Amniotic stem cell (primary cell): ENCODE data around the gene CYP2S1.
"Not testable (repeated sequence)": the region's sequence is repeated elsewhere in the genome, so short reads cannot be mapped to it uniquely, and the experiment has no call there.

ENCODE experiments used
- DNase-seq: peaks from one replicate; lab custom pipeline; 2025; lab: John Stamatoyannopoulos, UW

The CYP2S1 gene

DNA sequence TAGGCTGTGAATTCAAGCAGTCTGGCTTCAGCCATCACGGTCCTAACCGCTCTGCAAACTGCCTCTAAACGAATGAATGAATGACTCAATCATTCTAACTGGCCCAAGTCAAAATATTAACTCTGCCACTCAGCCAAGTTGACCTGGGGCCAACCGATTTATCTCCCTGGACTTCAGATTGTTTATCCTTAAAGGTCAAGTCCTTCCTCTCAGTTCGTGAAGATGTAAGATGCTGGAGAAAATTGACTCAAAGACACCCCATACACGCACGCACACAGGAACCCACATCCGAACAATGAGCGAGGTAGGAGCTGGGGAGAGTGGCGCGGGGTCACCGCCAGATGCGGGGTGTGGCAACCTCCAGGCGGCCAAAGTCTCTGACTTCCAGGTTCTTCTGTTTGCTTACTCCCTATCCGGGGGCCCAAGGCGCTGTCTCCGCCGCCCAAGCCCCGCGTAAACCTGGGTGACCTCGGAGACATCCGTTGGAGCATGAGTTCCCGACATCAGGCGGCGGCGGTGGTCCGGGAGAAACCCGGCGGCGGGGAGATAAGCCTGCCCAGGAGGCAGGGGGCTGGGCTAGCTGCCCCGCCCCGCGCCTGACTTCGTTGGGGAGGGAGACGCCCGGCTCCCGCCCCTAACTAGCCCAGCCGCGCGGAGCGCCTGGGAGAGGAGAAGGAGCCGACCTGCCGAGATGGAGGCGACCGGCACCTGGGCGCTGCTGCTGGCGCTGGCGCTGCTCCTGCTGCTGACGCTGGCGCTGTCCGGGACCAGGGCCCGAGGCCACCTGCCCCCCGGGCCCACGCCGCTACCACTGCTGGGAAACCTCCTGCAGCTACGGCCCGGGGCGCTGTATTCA lies at the start of gene CYP2S1:
TSS of gene CYP2S1 (plus strand) at position 646 of the 856 bp plus-strand sequence. CDS start at position 692, 46 bp downstream.
- DNase-seq, result no peak

DNA sequence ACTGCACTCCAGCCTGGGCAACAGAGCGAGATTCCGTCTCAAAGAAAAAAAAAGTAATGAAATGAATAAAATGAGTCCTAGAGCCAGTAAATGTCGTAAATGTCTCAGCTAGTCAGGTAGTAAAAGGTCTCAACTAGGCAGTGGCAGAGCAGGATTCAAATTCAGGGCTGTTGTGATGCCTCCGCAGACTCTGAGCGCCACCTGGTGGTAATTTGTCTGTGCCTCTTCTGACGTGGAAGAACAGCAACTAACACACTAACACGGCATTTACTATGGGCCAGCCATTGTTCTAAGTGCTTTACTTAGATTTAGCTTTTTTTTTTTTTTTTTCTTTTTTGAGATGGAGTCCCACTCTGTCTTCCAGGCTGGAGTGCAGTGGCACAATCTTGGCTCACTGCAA lies 48.6 kb upstream of the CYP2S1 start:
- DNase-seq, result peak; percentile 36

DNA sequence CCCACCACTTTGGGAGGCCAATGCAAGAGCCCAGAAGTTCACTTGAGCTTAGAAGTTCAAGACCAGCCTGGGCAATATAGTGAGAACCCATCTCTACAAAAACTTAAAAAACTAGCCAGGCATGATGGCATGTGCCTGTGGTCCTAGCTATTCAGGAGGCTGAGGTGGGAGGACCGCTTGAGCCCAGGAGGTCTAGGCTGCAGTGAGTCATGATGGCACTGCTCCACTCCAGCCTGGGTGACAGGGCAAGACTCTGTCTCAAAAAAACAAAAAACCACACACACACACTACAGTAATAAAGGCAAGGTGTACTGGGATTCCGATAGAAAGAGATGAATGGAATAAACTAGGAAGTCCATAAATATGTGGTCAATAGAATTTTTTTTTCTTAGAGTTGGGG lies 43.2 kb upstream of the CYP2S1 start:
- DNase-seq, result no peak

DNA sequence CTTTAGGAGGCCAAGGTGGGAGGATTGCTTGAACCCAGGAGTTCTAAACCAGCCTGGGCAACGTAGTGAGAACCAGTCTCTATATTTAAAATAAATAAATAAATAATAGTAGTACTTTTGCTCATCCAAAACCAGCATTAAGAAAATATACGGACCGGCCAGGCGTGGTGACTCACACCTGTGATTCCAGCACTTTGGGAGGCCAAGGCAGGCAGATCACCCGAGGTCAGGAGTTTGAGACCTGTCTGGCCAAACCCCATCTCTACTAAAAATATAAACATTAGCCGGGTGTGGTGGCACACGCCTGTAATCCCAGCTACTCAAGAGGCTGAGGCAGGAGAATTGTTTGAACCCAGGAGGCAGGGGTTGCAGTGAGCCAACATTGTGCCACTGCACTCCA lies 42.0 kb upstream of the CYP2S1 start:
- DNase-seq, result not testable (repeated sequence)

- no peak for DNase-seq
Observed at GRCh38 chr19:41154060-41154459, 39.0 kb upstream of the CYP2S1 start.

DNA sequence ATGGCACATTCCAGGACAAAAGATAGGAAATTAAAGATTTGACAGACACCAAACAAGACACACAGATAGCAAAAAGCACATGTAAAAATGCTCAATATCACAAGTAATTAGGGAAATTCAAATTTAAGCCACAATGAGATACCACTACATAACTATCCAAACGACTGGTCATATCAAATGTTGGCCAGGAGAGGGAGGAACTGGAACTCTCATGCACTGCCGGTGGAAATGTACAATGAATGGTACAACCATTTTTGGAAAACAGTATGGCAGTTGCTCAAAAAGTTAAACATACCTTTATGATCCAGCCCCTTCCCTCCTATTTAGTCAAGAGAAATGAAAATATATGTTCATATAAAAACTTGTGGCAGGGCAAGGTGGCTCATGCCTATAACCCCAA lies 36.8 kb upstream of the CYP2S1 start:
- DNase-seq, result no peak

- DNase-seq, result no peak
Observed at GRCh38 chr19:41159881-41160280, 33.1 kb upstream of the CYP2S1 start.

GRCh38 chr19:41161903-41162302 lies 31.1 kb upstream of the CYP2S1 start:
- no peak for DNase-seq

DNA sequence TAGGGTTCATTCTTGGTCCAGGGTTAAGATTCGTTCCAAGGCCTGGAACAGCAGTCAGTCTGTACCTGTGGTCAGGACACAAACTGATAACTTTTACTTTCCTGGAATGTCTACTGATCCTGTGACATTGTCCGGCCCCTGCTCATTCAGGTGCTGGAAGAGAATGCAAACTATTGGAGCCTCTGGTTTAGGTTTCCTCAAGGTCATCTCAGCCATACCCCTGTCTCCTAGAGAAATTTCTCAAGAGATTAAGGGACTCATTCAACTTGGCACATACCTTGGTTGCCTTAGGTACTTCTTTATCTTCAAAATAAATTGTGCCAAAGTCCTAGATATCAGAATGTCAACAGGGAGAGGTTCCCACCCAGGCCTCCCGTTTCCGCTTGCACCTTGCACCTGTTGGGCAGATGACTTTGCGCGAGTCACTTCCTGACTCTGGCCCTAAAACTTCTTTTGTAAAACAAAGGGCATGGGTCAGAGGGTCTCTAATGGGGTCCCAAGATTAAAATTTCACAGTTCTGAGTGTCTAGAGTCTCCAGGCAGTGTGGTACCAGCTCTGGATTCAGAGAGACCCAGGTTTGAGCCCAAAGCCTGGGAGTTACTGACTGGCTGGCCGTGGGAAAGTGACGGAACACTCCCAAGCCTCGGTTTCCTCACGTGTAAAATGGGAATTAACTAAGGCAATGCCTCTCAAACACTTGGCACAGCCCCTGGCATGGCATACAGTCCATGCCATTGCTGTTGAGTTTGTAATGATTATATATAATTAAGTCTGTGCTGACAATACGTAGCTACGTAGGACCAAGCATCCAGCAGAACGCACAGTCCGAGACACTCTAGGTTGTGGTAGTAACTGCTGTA lies 25.8 kb upstream of the CYP2S1 start:
- no peak for DNase-seq

DNA sequence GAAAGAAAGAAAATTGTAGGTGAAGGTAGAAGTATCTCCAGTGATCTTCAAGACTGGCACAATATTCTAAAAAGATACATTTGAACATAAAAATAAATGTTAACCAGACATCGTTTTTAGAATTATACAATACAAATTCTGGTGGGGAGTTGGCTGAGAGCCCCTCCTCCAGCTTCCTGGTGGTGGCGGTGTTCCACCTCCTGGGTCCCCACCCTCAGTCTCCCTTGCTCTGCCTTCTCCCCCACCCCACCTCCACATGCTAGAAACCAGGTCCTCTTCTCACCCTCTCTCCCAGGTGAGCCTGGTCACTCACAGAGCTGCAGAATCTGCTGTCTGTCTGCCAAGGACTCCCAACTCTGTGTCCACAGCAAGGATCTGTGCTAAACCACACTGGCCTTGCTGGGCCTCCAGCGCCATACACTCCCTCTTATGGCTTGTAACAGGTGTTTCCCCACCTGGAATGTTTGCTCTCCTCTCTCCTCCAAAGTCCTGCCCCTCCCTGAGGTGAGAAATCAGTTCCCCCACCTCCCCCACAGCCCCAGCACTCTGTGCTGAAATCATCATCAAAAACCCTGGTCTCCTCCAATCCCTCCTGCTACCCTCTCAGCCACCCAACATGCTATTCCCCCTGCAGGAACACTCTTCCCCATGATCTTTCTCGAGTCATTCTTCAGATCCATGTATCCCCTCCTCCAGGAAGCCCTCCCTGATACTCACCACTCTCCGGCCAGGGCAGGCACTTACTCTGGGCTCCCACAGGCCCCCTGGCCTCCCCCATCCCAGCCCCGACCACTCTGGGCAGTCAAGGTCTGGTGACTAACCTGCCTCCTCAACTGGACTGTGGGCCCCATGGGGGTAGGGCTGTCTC lies 20.5 kb upstream of the CYP2S1 start:
- DNase-seq, result no peak

DNA sequence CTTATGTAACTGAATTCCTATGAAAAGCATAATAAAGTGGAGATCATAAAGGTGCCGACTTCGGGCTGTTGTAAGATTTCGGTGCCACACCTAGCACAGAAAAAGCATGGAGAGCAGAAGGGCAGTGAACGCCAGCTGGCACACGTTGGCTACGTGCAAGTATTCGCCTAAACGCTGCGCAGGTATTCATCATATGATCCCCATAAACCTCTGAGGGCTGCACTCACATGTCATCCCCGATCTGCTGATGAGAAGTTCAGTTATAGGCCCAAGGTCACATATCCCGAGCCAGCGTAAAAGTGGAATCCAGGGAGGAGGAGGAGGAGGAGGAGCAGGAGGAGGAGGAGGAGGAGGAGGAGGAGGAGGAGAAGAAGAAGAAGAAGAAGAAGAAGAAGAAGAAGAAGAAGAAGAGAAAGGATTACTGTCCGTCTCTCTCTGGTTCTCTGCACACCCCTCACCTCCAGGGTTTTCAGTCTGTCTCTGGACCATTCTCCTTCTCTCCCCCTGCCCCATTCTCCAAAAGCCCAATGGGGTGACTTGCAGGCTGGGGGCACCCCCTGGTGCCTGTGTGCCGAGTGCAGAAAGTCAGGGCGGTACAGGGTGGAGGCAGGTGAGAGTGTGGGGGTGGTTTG lies 18.6 kb upstream of the CYP2S1 start:
- DNase-seq, result no peak

DNA sequence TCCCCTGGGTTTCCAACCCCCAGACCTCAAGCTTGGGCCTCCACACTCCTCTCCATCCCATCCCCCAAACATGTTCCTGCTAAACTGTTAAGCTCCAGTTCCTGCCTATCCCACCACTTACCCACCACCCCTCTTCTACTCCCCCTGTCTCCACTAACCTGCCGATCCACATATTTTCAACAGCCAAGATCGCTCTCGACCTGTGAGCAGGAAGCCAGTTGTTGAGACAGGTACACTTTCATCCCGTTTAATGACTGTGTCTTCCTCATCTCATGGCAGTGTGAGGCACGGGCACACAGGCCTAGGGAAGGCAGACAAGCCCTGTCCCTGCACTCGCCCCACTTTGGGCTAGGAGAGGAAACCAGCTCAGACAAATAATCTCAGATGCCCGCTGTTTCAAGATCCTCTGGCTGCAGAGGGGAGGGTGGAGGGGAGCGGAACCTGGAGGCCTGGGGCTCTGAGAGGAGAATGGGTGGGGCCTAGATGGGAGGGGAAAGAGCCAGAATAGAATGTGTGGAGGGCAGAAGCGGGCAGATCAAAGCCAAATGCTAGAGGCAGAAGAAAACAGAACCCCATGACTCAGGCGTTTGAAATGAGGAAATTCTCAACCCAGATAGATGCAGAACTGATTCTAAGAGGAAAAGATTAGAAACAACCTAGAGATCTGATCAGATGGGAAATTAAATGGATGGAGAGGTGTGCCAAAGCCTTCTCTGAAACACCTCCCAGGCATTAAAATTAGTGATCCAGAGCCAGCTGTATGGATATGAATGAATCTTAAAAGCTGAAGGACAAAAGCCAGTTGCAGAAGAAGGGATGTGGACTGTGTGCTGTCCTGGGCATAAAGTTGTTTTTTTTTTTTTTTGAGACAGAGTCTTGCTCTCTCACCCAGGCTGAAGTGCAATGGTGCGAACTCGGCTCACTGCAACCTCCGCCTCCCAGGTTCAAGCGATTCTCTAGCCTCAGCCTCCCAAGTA lies 16.9 kb upstream of the CYP2S1 start:
- DNase-seq, result peak; percentile 48

DNA sequence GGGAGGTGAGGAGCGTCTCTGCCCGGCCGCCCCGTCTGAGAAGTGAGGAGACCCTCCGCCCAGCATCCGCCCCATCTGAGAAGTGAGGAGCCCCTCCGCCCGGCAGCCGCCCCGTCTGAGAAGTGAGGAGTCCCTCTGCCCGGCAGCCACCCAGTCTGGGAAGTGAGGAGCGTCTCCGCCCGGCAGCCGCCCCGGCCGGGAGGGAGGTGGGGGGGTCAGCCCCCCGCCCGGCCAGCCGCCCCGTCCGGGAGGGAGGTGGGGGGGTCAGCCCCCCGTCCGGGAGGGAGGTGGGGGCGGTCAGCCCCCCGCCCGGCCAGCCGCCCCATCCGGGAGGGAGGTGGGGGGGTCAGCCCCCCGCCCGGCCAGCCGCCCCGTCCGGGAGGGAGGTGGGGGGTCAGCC lies 12.8 kb upstream of the CYP2S1 start:
- not testable (repeated sequence) for DNase-seq

GRCh38 chr19:41186971-41187883 lies 5.8 kb upstream of the CYP2S1 start:
- DNase-seq, result no peak

DNA sequence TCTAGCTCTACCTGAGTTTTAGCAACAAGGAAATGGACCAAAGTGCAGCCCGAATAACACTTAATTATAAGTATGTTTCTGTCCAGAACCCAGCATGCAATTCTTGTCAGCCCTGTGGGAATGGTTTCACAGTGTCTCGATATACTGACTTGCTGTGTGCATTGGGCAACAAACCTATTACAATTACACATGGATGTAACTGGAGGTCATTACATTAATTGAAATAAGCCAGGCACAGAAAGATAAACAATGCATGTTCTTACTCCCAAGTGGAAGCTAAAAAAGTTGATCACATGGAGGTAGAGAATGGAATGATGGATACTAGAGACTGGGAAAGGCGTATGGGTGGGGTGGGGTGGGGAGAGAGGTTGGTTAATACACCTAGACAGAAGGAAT lies 5.1 kb upstream of the CYP2S1 start:
- DNase-seq, result no peak

GRCh38 chr19:41189425-41190065 lies 3.5 kb upstream of the CYP2S1 start:
- no peak for DNase-seq

- DNase-seq, result no peak
Observed at GRCh38 chr19:41193430-41194156, 574 bp downstream of the CYP2S1 start.

- no peak for DNase-seq
Observed at GRCh38 chr19:41194157-41194552, 1.1 kb downstream of the CYP2S1 start.
